HG03060 (cell line): ENCODE data around the gene PNMT.
"Not testable (repeated sequence)": the region's sequence is repeated elsewhere in the genome, so short reads cannot be mapped to it uniquely, and the experiment has no call there.

ENCODE experiments used
- ATAC-seq: cut with Tn5 transposase; IDR thresholded peaks from one replicate; pipeline ENCODE4 v1.9.1; 2021; ENCODE audit warnings: low read depth, moderate number of reproducible peaks; ENCODE audit not compliant: unreplicated experiment

The PNMT gene

DNA sequence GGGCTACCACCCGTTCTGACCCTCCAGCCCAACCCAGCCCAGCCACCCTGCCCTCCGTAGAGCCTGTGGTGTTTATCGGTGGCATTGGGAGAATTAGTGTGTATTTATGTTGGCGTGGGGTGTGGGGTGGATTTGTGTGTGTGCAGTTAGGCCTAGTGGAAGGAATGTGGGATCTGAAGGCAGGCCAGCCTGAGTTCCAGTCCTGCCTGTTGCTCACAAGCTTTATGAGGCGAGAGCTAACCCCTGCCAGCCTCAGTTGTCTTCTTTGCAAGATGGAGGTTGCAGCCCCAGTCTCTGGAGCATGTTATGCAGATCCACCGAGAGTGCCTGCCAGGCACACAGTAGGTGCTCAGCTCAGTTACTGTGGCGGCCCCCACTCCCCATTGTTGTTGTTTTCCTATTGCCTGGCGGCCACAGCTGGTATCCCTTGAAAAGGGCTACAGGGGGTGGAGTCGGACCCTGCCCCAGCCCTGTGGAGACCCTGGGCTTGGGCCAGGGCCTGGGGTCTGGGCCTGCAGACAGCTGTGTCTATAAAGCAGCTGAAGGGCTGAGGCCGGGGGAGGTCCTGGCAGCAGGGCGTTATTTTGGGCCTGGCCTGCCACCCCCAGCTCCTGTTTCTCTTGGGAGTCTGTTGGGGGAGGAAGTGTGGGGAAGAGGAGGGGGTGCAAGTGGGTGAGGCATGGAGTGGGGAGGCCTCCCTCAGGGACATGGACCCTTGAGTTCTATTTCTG, 36.7 kb downstream of the PNMT start:
- no peak for ATAC-seq

DNA sequence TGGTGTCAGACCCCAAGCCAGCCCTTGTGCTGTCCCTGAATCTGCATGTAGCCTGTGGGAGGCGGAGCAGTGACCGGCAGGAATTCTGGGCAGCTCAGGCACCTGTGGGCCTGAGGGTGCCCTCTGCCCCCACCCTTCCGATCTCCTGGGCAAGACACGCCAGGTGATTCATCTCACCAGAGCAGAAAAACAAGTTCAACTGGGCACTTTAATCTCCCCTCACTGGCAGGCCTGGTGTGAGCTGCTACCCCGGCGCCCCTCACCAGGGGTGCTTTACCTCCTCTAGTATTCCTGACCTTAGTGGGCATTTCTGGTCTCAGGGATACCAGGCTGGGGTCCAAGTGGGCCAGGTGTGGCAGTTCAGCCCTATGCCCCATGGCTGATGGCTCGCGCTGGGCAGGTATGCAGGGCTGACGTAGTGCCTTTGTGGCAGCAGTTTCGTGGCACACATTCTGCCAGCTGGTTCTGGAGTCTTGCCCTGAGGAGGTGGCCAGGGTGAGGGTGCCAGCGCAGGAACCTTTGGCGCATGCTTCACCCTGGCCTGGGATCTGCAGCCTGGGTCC, 37.6 kb downstream of the PNMT start:
- ATAC-seq, result no peak

DNA sequence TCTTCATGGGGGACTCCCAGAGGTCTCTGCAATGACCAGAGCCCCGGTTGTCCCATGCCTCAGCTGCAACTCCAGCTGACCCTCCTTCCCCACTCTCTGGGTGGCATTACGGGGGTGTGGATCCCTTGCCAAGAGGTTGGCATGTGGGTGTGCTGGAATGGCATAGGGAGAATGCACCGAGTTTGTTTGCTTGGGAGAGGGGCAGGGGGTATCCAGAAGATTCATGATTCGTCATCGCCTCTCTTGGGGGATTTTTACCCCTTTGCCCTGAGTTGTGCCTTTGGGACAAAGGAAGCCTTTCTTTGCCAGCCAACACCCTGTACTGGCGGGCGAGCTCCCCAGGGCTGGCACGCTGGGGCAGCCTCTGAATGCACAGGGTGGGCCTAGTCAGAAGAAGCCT, 38.1 kb downstream of the PNMT start:
- no peak for ATAC-seq

DNA sequence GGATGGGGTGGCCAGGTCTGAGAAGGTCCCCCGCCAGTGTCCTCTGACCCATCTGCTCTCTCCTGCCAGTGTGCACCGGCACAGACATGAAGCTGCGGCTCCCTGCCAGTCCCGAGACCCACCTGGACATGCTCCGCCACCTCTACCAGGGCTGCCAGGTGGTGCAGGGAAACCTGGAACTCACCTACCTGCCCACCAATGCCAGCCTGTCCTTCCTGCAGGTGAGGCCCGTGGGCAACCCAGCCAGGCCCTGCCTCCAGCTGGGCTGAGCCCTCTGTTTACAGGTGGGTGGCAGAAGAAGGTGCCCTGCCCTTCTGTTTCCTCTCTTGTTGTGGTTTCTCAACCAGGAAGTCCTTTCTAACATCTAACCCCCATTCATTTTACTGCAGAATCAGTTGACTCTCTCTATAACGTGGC, 38.7 kb downstream of the PNMT start:
- no peak for ATAC-seq

DNA sequence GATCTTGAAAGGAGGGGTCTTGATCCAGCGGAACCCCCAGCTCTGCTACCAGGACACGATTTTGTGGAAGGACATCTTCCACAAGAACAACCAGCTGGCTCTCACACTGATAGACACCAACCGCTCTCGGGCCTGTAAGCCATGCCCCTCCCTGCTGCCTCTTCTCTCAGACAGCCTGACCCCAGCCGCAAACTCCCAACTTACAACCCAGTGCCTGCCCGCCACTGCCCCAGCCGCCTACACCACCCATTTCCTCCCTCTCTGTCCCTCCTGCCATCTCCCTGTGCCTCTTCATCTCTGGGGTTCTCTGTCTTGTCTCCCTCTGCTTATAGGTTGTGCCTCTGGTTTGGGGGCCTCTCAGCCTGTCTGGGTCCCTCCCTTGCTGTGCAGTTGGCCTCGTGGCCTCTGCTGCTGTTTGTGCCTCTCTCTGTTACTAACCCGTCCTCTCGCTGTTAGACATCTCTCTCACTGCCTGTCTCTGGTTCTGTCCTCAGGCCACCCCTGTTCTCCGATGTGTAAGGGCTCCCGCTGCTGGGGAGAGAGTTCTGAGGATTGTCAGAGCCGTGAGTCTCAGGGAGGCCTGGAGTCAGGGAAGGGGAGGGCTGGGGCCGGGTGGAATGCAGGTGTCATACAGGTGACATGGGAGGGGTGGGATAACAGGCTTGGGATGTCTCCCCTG, 41.2 kb downstream of the PNMT start:
- ATAC-seq, result no peak

DNA sequence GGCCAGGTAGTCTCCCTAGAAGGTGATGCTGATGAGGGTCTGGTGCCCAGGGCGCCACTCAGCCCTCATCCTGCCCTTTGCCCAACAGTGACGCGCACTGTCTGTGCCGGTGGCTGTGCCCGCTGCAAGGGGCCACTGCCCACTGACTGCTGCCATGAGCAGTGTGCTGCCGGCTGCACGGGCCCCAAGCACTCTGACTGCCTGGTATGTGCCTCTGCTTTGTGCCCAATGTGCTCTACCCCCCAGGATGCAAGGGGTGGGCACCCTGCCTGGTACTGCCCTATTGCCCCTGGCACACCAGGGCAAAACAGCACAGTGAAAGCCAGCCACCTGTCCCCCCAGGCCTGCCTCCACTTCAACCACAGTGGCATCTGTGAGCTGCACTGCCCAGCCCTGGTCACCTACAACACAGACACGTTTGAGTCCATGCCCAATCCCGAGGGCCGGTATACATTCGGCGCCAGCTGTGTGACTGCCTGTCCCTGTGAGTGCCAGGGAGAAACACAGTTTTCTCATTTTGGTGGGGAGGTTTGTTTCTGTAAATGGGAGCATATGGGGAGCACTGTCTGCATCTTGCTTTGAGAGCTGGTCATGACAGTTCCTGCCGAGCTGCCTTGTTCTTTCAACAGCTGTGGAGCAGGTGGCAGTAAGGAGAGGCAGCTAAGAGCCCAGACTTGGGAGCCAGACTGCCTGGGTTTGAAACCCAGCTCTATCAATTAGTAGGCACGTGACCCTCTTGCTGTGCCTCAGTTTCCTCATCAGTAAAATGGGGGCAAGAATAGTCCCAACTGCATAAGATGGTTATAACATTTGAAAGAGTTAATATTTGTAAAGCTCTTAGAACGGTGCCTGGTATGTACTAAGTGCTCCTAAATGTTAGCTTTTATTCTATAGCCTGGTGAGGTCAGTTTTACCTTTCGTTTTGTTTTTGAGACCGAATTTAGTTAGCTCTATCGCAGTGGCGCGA, 42.0 kb downstream of the PNMT start:
- ATAC-seq, result no peak

DNA sequence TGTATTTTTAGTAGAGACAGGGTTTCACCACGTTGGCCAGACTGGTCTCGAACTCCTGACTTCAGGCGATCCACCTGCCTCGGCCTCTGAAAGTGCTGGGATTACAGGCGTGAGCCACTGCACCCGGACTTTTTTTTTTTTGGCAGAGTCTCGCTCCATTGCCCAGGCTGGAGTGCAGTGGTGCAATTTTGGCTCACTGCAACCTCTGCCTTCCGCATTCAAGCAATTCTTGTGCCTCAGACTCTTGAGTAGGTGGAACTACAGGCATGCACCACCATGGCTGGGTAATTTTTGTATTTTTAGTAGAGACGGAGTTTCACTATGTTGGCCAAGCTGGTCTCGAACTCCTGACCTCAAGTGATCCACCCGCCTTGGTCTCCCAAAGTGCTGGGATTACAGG, 42.8 kb downstream of the PNMT start:
- not testable (repeated sequence) for ATAC-seq

DNA sequence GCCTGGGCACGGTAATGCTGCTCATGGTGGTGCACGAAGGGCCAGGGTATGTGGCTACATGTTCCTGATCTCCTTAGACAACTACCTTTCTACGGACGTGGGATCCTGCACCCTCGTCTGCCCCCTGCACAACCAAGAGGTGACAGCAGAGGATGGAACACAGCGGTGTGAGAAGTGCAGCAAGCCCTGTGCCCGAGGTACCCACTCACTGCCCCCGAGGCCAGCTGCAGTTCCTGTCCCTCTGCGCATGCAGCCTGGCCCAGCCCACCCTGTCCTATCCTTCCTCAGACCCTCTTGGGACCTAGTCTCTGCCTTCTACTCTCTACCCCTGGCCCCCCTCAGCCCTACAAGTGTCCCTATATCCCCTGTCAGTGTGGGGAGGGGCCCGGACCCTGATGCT, 43.6 kb downstream of the PNMT start:
- ATAC-seq, result no peak

DNA sequence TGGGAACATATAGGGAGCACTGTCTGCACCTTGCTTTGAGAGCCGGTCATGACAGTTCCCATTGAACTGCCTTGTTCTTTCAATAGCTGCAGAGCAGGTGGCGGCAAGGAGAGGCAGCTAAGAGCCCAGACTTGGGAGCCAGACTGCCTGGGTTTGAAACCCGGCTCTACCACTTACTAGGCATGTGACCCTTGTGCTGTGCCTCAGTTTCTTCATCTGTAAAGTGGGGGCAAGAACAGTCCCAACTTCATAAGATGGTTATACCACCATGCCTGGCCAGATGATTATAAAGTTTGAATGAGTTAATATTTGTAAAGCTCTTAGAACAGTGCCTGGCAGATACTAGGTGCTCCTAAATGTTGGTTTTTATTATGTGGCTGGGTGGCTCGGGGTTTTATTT, 46.0 kb downstream of the PNMT start:
- no peak for ATAC-seq

DNA sequence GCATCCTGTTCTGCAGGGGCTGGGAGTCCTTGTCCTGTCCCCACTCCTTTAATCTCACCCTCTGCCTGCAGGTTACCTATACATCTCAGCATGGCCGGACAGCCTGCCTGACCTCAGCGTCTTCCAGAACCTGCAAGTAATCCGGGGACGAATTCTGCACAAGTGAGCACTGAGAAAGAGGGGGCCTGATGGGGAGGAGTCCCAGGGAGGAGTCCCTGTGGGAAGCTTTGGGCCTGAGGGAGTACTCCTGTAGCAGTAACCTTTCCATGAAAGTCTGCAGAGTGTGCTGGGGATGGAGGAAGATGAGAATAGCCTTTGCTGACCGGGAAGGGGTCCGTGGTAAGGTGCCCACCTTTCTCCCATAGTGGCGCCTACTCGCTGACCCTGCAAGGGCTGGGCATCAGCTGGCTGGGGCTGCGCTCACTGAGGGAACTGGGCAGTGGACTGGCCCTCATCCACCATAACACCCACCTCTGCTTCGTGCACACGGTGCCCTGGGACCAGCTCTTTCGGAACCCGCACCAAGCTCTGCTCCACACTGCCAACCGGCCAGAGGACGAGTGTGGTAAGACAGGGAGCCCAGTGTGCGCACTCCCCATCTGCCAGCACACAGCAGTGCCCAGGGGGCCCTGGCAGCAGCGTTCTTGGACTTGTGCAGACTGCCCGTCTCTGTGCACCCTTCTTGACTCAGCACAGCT, 47.3 kb downstream of the PNMT start:
- no peak for ATAC-seq

DNA sequence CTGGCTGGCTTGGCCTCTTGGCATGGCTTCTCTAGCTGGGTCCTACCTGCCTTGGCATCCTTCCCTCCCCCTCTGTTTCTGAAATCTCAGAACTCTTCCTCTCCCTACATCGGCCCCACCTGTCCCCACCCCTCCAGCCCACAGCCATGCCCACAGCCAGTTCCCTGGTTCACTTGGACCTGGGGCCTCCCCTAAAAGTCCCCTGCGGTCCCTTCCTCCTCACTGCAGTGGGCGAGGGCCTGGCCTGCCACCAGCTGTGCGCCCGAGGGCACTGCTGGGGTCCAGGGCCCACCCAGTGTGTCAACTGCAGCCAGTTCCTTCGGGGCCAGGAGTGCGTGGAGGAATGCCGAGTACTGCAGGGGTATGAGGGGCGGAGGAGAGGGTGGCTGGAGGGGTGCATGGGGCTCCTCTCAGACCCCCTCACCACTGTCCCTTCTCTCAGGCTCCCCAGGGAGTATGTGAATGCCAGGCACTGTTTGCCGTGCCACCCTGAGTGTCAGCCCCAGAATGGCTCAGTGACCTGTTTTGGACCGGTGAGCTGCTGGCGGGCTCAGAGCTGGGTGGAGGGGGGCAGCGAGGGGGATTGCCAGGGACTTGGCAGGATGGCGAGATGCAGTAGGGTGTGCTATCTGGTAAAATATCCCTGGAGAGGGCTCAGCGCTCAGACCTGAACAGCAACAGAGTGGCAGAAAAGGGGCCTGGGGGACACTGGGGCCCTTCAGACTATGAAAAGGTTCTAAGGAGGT, 48.0 kb downstream of the PNMT start:
- ATAC-seq, result no peak

DNA sequence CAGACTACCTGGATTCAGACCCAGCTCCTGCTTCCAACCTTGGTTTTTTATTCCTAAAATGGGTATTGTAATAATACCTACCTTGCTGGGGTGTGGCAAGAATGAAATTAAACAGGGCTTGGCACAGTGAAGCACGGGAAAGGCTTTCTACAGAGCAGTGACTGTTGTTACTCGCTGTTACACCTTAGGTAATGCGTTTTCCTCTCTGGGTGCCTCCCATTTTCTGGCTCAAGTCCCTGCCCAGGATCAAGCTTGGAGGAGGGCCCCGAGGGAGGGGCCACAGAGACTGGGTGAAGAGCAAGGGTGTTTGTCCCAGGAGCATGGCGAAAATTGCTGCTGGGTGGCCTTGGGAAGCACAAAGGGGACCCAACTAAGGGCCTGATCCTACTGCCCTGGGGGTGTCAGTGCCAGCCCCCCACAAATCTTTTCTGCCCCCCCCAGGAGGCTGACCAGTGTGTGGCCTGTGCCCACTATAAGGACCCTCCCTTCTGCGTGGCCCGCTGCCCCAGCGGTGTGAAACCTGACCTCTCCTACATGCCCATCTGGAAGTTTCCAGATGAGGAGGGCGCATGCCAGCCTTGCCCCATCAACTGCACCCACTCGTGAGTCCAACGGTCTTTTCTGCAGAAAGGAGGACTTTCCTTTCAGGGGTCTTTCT, 48.8 kb downstream of the PNMT start:
- no peak for ATAC-seq

DNA sequence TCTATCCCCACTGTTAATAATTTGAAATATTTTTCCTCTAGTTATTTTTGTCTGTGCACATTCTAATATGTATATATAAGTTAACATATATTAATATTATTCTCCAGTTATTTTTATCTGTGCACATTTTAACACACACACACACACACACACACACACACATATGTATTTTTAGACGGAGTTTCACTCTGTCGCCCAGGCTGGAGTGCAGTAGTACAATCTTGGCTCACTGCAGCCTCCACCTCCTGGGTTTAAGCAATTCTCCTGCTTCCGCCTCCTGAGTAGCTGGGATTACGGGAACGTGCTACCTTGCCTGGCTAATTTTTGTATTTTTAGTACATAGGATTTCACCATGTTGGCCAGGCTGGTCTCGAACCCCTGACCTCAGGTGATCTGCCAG, 49.4 kb downstream of the PNMT start:
- ATAC-seq, result no peak

DNA sequence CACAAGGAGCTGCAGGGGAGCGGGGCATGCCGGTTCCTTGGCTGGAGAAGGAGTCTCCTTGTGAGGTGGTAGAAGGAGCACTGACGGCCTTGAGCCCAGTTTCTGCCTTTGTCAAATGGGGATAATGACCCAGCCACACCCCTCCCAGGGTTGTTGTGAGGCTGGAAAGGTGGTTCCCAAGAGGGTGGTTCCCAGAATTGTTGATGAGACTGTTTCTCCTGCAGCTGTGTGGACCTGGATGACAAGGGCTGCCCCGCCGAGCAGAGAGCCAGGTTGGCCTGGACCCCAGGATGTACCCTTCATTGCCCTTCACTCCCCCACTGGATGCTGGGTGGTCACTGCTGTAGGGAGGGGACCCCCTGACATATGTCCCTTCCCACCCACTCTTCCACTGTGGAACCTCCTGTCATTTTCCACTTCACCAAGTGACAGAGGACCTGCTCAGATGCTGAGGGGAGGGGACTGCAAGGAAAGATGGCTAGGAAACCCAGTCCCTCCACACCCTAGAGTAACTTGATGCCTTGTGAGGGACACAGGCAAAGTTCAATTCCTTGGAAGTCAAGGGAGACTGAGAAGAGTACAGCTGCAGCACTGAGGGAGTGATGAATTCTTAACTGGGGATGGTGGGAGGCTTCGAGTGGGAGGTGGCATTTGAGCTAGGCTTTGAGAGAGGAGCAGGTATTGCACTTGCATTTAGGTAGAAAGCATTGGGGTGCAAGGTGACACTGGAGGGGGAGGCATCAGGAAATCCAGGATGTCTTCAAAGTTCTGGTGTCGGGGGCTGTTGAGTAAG, 51.5 kb downstream of the PNMT start:
- ATAC-seq, result no peak
